ENCODE data around the gene BFSP2. TPM values are rescaled to one million over a fixed set of nuclear protein-coding genes. Genes with fewer than 3 reads are reported as not detected.

BFSP2 gene
- total and polyA plus RNA-seq, 3 donors from 2014 or later: not detected

- Histone ChIP-seq H3K9me3 (no peaks in the 10 kb centered on the region), H3K27ac (no peak overlapping the region), H3K4me1 (no peaks in the 10 kb centered on the region), H3K27me3 (no peaks in the 10 kb centered on the region), H3K4me3 (no peak overlapping the region), H3K36me3 (ENCODE audit: low read depth, missing control alignments) (no peaks in the 10 kb centered on the region)
- TF ChIP-seq, protein P1, sequence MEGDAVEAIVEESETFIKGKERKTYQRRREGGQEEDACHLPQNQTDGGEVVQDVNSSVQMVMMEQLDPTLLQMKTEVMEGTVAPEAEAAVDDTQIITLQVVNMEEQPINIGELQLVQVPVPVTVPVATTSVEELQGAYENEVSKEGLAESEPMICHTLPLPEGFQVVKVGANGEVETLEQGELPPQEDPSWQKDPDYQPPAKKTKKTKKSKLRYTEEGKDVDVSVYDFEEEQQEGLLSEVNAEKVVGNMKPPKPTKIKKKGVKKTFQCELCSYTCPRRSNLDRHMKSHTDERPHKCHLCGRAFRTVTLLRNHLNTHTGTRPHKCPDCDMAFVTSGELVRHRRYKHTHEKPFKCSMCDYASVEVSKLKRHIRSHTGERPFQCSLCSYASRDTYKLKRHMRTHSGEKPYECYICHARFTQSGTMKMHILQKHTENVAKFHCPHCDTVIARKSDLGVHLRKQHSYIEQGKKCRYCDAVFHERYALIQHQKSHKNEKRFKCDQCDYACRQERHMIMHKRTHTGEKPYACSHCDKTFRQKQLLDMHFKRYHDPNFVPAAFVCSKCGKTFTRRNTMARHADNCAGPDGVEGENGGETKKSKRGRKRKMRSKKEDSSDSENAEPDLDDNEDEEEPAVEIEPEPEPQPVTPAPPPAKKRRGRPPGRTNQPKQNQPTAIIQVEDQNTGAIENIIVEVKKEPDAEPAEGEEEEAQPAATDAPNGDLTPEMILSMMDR (IDR thresholded peaks at IDR 0.05): no peak
- TF ChIP-seq POLR2A (IDR thresholded peaks at IDR 0.05): no peak
- no peak for DNase-seq
- WGBS, 2 donors: 80 to 83% methylated on average over 4 of the region's 4 CpGs
- intact Hi-C loops (cut with DNase I; ENCODE audit: low total_unique reads): no loop called here
Observed at GRCh38 chr3:133361435-133361834, 38.4 kb upstream of the BFSP2 start.

- WGBS, 2 donors: 83 to 87% methylated on average over 4 of the region's 4 CpGs
- Histone ChIP-seq H3K27me3 (no peaks in the 10 kb centered on the region), H3K4me3 (no peak overlapping the region), H3K36me3 (ENCODE audit: low read depth, missing control alignments) (no peaks in the 10 kb centered on the region), H3K9me3 (no peaks in the 10 kb centered on the region), H3K4me1 (no peaks in the 10 kb centered on the region), H3K27ac (no peak overlapping the region)
- no peak for TF ChIP-seq POLR2A (IDR thresholded peaks at IDR 0.05)
- TF ChIP-seq, protein P1 (IDR thresholded peaks at IDR 0.05): no peak
- no peak for DNase-seq
- intact Hi-C loops (cut with DNase I; ENCODE audit: low total_unique reads): no loop called here
Observed at GRCh38 chr3:133362539-133362938, 37.3 kb upstream of the BFSP2 start.

DNA sequence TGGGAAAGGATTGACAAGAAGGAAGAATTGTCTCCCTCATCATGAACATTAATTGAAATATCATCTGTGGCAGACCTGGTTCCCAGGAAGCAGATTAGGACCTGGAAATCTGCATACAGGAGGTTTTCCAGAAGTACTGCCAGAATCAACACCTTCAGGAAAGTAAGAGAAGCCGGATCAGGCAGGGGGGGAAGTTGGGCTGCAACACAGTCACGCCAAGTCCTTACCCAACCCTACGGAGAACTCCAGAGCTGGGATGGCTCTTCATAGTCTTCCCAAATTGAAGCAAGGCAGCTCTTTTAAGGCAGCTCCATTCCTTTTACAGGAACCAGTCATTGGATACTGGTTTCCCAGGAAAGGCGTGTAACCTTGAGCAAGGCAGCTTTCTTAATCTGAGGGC, 35.2 kb upstream of the BFSP2 start:
- H3K4me3 ChIP-seq: no peak overlapping the region
- no peak for DNase-seq
- no peak overlapping the region for H3K27ac ChIP-seq
- H3K36me3 ChIP-seq (ENCODE audit: low read depth, missing control alignments): no peaks in the 10 kb centered on the region
- H3K4me1 ChIP-seq: no peaks in the 10 kb centered on the region
- WGBS, 2 donors: 88 to 93% methylated on average over 4 of the region's 4 CpGs
- intact Hi-C loops (cut with DNase I; ENCODE audit: low total_unique reads): no loop called here
- H3K27me3 ChIP-seq: no peaks in the 10 kb centered on the region
- H3K9me3 ChIP-seq: no peaks in the 10 kb centered on the region
- TF ChIP-seq POLR2A (IDR thresholded peaks at IDR 0.05): no peak
- TF ChIP-seq, protein P1 (IDR thresholded peaks at IDR 0.05): no peak

DNA sequence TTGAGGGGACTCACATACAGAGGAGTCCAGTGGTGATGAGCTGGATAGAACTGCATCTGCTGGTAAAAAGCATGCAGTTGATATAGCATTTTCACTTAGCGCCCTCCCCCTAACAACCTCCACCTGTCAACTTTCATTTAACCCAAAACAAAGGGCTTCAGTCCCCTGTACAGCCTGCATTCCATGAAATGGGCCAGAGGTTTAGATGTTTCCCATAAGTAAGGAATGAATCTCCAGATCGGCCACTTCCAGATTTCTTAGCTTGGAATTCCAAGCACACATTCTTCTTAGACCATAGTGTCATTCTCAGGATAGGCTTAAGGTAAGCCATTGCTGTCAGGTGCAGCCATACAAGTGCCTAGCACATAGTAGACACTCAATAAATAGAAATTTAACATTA, 32.9 kb upstream of the BFSP2 start:
- no peaks in the 10 kb centered on the region for H3K4me1 ChIP-seq
- H3K27ac ChIP-seq: no peak overlapping the region
- intact Hi-C loops (cut with DNase I; ENCODE audit: low total_unique reads): no loop called here
- no peaks in the 10 kb centered on the region for H3K36me3 ChIP-seq (ENCODE audit: low read depth, missing control alignments)
- WGBS, 2 donors: 90 to 96% methylated on average over 2 of the region's 2 CpGs
- H3K27me3 ChIP-seq: no peaks in the 10 kb centered on the region
- no peak for DNase-seq
- H3K9me3 ChIP-seq: no peaks in the 10 kb centered on the region
- no peak for TF ChIP-seq POLR2A (IDR thresholded peaks at IDR 0.05)
- TF ChIP-seq, protein P1 (IDR thresholded peaks at IDR 0.05): no peak
- no peak overlapping the region for H3K4me3 ChIP-seq

DNA sequence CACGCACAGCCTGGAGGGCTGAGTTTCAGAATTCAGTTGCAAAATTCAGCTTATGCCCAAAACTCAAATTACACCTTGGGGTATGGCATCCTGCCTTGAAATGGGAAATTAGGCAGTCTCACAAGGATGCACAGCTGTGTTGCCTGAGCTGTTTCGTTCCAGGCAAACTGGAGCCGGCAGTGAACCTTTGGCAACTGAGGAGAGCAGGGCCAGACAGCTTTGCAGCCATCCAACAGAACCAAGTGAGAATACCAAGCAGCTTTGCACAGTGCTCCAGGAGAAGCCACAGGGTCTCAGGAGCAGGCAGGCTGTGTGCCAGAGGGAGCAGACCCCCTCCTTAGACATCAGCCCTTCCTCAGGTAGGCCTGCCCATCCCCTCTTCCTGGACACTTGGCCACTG, 32.5 kb upstream of the BFSP2 start:
- intact Hi-C loops (cut with DNase I; ENCODE audit: low total_unique reads): no loop called here
- H3K36me3 ChIP-seq (ENCODE audit: low read depth, missing control alignments): no peaks in the 10 kb centered on the region
- H3K9me3 ChIP-seq: no peaks in the 10 kb centered on the region
- no peak overlapping the region for H3K4me3 ChIP-seq
- WGBS, 2 donors: 84 to 91% methylated on average over 1 to 3 of the region's 3 CpGs
- TF ChIP-seq, protein P1 (IDR thresholded peaks at IDR 0.05): no peak
- TF ChIP-seq POLR2A (IDR thresholded peaks at IDR 0.05): no peak
- H3K27ac ChIP-seq: no peak overlapping the region
- no peaks in the 10 kb centered on the region for H3K4me1 ChIP-seq
- DNase-seq: no peak
- no peaks in the 10 kb centered on the region for H3K27me3 ChIP-seq
